H9 (cell line): Measurements from ENCODE around the gene HUWE1. TPM values are rescaled to one million over a fixed set of nuclear protein-coding genes. Genes with fewer than 3 reads are reported as not detected.

Experiments used
- DNase-seq: peaks from one replicate; pipeline ENCODE4 v3.0.0-alpha.2; 2017
- H2AFZ ChIP-seq: one replicate; pipeline ENCODE4 v1.6.1; 2013; ENCODE audit warnings: mild to moderate bottlenecking, low read length, control low read depth, moderate library complexity
- H2AK5ac ChIP-seq: 2 replicates; pipeline ENCODE4 v1.6.1; 2013; ENCODE audit warnings: low read length, control low read depth, mixed read lengths; ENCODE audit not compliant: insufficient read length
- H2BK120ac ChIP-seq: one replicate; pipeline ENCODE4 v1.6.1; 2013; ENCODE audit warnings: low read depth, mild to moderate bottlenecking, low read length, control low read depth, inconsistent platforms; ENCODE audit not compliant: poor library complexity, severe bottlenecking
- H2BK12ac ChIP-seq: 2 replicates; pipeline ENCODE4 v1.6.1; 2013; ENCODE audit warnings: low read length, control low read depth, mixed read lengths, low read depth; ENCODE audit not compliant: insufficient read length
- H2BK15ac ChIP-seq: 2 replicates; pipeline ENCODE4 v1.6.1; 2013; ENCODE audit warnings: low read depth, low read length, control low read depth
- H2BK20ac ChIP-seq: one replicate; pipeline ENCODE4 v1.6.1; 2013; ENCODE audit warnings: low read depth, mild to moderate bottlenecking, low read length, control low read depth, inconsistent platforms; ENCODE audit not compliant: poor library complexity, severe bottlenecking
- H2BK5ac ChIP-seq: 2 replicates; pipeline ENCODE4 v1.6.1; 2013; ENCODE audit warnings: low read length, control low read depth, mixed read lengths; ENCODE audit not compliant: insufficient read length
- H3K14ac ChIP-seq: 2 replicates; pipeline ENCODE4 v1.6.1; 2013; ENCODE audit warnings: low read length, control low read depth; ENCODE audit not compliant: insufficient read depth
- H3K18ac ChIP-seq: 2 replicates; pipeline ENCODE4 v1.6.1; 2013; ENCODE audit warnings: low read depth, mild to moderate bottlenecking, mixed read lengths, low read length, control low read depth; ENCODE audit not compliant: insufficient read length
- H3K23ac ChIP-seq: 2 replicates; pipeline ENCODE4 v1.6.1; 2013; ENCODE audit warnings: low read length, control low read depth, mixed read lengths, low read depth; ENCODE audit not compliant: insufficient read length
- H3K23me2 ChIP-seq: 2 replicates; pipeline ENCODE4 v1.6.1; 2013; ENCODE audit warnings: low read depth, mild to moderate bottlenecking, mixed read lengths, low read length, control low read depth; ENCODE audit not compliant: insufficient read length, poor library complexity, severe bottlenecking
- H3K27ac ChIP-seq: 2 replicates; pipeline ENCODE4 v1.5.1; 2013; ENCODE audit warnings: low read length, control low read depth, mixed read lengths, low read depth; ENCODE audit not compliant: insufficient read length
- H3K27me3 ChIP-seq: 2 replicates; pipeline ENCODE4 v1.6.1; 2013; ENCODE audit warnings: low read length, control low read depth, inconsistent platforms; ENCODE audit not compliant: insufficient read depth
- H3K4ac ChIP-seq: 2 replicates; pipeline ENCODE4 v1.6.1; 2013; ENCODE audit warnings: low read depth, mild to moderate bottlenecking, control low read depth, inconsistent platforms, low read length, moderate library complexity
- H3K4me1 ChIP-seq: 2 replicates; pipeline ENCODE4 v1.6.1; 2013; ENCODE audit warnings: low read length, control low read depth, inconsistent platforms; ENCODE audit not compliant: insufficient read depth
- H3K4me2 ChIP-seq: 2 replicates; pipeline ENCODE4 v1.6.1; 2013; ENCODE audit warnings: low read length, control low read depth, mixed read lengths; ENCODE audit not compliant: insufficient read length, insufficient read depth
- H3K56ac ChIP-seq: 2 replicates; pipeline ENCODE4 v1.6.1; 2013; ENCODE audit warnings: low read depth, mild to moderate bottlenecking, mixed read lengths, low read length, control low read depth; ENCODE audit not compliant: insufficient read length
- H3K79me1 ChIP-seq: 2 replicates; pipeline ENCODE4 v1.6.1; 2013; ENCODE audit warnings: low read depth, mild to moderate bottlenecking, moderate library complexity, low read length, control low read depth, inconsistent platforms; ENCODE audit not compliant: insufficient read depth, poor library complexity, severe bottlenecking
- H3K79me2 ChIP-seq: 2 replicates; pipeline ENCODE4 v1.6.1; 2013; ENCODE audit warnings: low read length, control low read depth, inconsistent platforms; ENCODE audit not compliant: insufficient read depth
- H3K9ac ChIP-seq: 2 replicates; pipeline ENCODE4 v1.6.1; 2013; ENCODE audit warnings: low read length, control low read depth, mixed read lengths; ENCODE audit not compliant: insufficient read length; ENCODE audit errors: extremely low read depth
- H3K9me3 ChIP-seq: one replicate; pipeline ENCODE4 v1.6.1; 2013; ENCODE audit warnings: low read depth, low read length, inconsistent platforms; ENCODE audit not compliant: control insufficient read depth
- H3T11ph ChIP-seq: one replicate; pipeline ENCODE4 v1.6.1; 2013; ENCODE audit warnings: mild to moderate bottlenecking, low read length, control low read depth, inconsistent platforms
- H4K20me1 ChIP-seq: one replicate; pipeline ENCODE4 v1.6.1; 2013; ENCODE audit not compliant: control insufficient read depth, insufficient read length, insufficient read depth
- H4K5ac ChIP-seq: 2 replicates; pipeline ENCODE4 v1.6.1; 2013; ENCODE audit warnings: low read depth, mild to moderate bottlenecking, mixed read lengths, low read length, control low read depth; ENCODE audit not compliant: insufficient read length
- H4K8ac ChIP-seq: replicated peaks from 2 replicates; pipeline ENCODE4 v1.6.1; 2013; ENCODE audit warnings: low read length, control low read depth, mixed read lengths, low read depth; ENCODE audit not compliant: insufficient read length
- H4K91ac ChIP-seq: 2 replicates; pipeline ENCODE4 v1.6.1; 2013; ENCODE audit warnings: low read depth, mild to moderate bottlenecking, moderate library complexity, mixed read lengths, low read length, control low read depth; ENCODE audit not compliant: insufficient read length
- H3K27ac Mint-ChIP-seq, 3 experiments: 2 replicates in 2 of 3; 3 replicates in 1 of 3; pipeline ENCODE4 v1.8.0; 2020 to 2021; ENCODE audit warnings: mixed read lengths in 3 of 3, mild to moderate bottlenecking in 1 of 3, moderate library complexity in 1 of 3
- H3K27me3 Mint-ChIP-seq: 2 replicates; pipeline ENCODE4 v1.8.0; 2021; ENCODE audit warnings: low read depth, mild to moderate bottlenecking, moderate library complexity, mixed read lengths
- H3K36me3 Mint-ChIP-seq, 3 experiments: 2 replicates in 2 of 3; 3 replicates in 1 of 3; pipeline ENCODE4 v1.8.0; 2020 to 2021; ENCODE audit warnings: low read depth in 3 of 3, mixed read lengths in 3 of 3; ENCODE audit not compliant: insufficient read depth in 1 of 3
- H3K4me1 Mint-ChIP-seq, 2 experiments: 2 replicates each; pipeline ENCODE4 v1.8.0; 2020; ENCODE audit warnings: mixed read lengths in 2 of 2
- H3K4me3 Mint-ChIP-seq, 2 experiments: 2 replicates in 1 of 2; 3 replicates in 1 of 2; pipeline ENCODE4 v1.8.0; 2020 to 2021; ENCODE audit warnings: mild to moderate bottlenecking in 2 of 2, mixed read lengths in 2 of 2, moderate library complexity in 1 of 2
- H3K9me3 Mint-ChIP-seq, 2 experiments: 2 replicates in 1 of 2; 3 replicates in 1 of 2; pipeline ENCODE4 v1.8.0; 2020; ENCODE audit warnings: mild to moderate bottlenecking in 2 of 2, mixed read lengths in 2 of 2, moderate library complexity in 1 of 2
- CTCF ChIP-seq: fragments of 200-600 bp; sonication (generic); conservative IDR thresholded peaks from 3 replicates; pipeline ENCODE4 v1.8.0; 2021; ENCODE audit warnings: antibody characterized with exemption, mild to moderate bottlenecking
- total RNA-seq: library from RNA; stranded (reverse); gene quantifications from 2 replicates; pipeline ENCODE4 v1.2.1, GENCODE V29; 2021

The HUWE1 gene
- total RNA-seq, 1 experiment from 2014 or later: 230 TPM

- H3K4me3 Mint-ChIP-seq: no peak overlapping the region
- Histone ChIP-seq H2BK5ac (no peak overlapping the region), H3K4me1 (no peaks in the 10 kb centered on the region), H3K23me2 (no peaks in the 10 kb centered on the region), H4K5ac (no peak overlapping the region), H2AK5ac (no peak overlapping the region), H3K4me2 (no peak overlapping the region), H2BK15ac (no peak overlapping the region), H2AFZ (no peak overlapping the region), H3K79me2 (no peaks in the 10 kb centered on the region), H4K20me1 (no peaks in the 10 kb centered on the region), H3K27me3 (no peaks in the 10 kb centered on the region), H2BK20ac (no peak overlapping the region), H3K4ac (no peak overlapping the region), H3K9me3 (peaks cover 27% of the 10 kb centered on the region), H3K14ac (no peak overlapping the region), H3K9ac (no peak overlapping the region), H3K18ac (no peak overlapping the region), H3K27ac (no peak overlapping the region), H3K23ac (no peak overlapping the region), H3T11ph (no peak overlapping the region), H4K91ac (no peak overlapping the region), H2BK120ac (no peak overlapping the region), H4K8ac (no peak overlapping the region), H3K56ac (no peak overlapping the region), H3K79me1 (no peaks in the 10 kb centered on the region), H2BK12ac (no peak overlapping the region)
- H3K27me3 Mint-ChIP-seq: peaks cover 13% of the 10 kb centered on the region
- peaks cover 0 to 14% of the 10 kb centered on the region in 2 experiments; a peak in 2 of 4 replicates for H3K4me1 Mint-ChIP-seq
- no peak for DNase-seq
- TF ChIP-seq CTCF: no peak
- no peak overlapping the region for H3K27ac Mint-ChIP-seq
- peaks cover 65 to 68% of the 10 kb centered on the region in 2 experiments for H3K9me3 Mint-ChIP-seq
- H3K36me3 Mint-ChIP-seq: peaks cover 16 to 29% (median 18%) of the 10 kb centered on the region in 3 experiments
These were observed 159.5 kb downstream of the HUWE1 start for GRCh38 chrX:53526999-53527398.
